ENCODE results near the gene GRM4. TPM values are rescaled to one million over a fixed set of nuclear protein-coding genes. Genes with fewer than 3 reads are reported as not detected.
A peak's percentile ranks its signal among the peaks of the same experiment; 100 is the strongest.

Gene GRM4
- total RNA-seq, 5 donors from 2014 or later (not counting 1 experiment from before 2014, with no cell fraction given) = 0.10 to 0.38 (median 0.21) TPM; not detected in 1

- Mint-ChIP-seq H3K27me3 (peaks cover 22 to 45% of the 10 kb centered on the region in 2 donors), H3K36me3 (no peaks in the 10 kb centered on the region), H3K4me3 (no peak overlapping the region), H3K4me1 (no peaks in the 10 kb centered on the region), H3K27ac (peak overlapping the region in 1 of 2 donors; percentile 23), H3K9me3 (no peaks in the 10 kb centered on the region)
- ChIA-PET CTCF (no interaction called here), POLR2A (no interaction called here)
- Histone ChIP-seq H3K27ac (ENCODE audit: low read length) (no peak overlapping the region), H3K9me3 (no peaks in the 10 kb centered on the region), H3K36me3 (ENCODE audit: control insufficient read depth in 2 of 2, extremely low read depth in 1 of 2, insufficient read depth in 1 of 2, low read length in 1 of 2) (no peaks in the 10 kb centered on the region), H3K27me3 (replicated peaks in 1 of 2; ENCODE audit: control insufficient read depth in 2 of 2, extremely low read depth in 1 of 2, insufficient read depth in 2 of 2, low read length in 1 of 2) (peaks cover 2 to 72% of the 10 kb centered on the region in 2 experiments), H3K4me1 (ENCODE audit: control insufficient read depth in 1 of 2, extremely low read depth in 1 of 2, insufficient read depth in 2 of 2, low read length in 2 of 2) (no peaks in the 10 kb centered on the region), H3K4me3 (ENCODE audit: control insufficient read depth in 1 of 2, extremely low read depth in 1 of 2, low read length in 1 of 2) (no peak overlapping the region)
- no peak for ATAC-seq (replicated peaks in 1 of 4)
- no peak for DNase-seq
- WGBS (ENCODE audit: insufficient coverage) = 83% methylated on average over 5 of the region's 10 CpGs
Measured at GRCh38 chr6:34095741-34096140, 50.1 kb downstream of the GRM4 start.

GRCh38 chr6:34095136-34095505 lies 50.8 kb downstream of the GRM4 start:
- H3K4me1 Mint-ChIP-seq = no peaks in the 10 kb centered on the region
- Histone ChIP-seq H3K9me3 (no peaks in the 10 kb centered on the region), H3K4me3 (ENCODE audit: control insufficient read depth in 1 of 2, extremely low read depth in 1 of 2, low read length in 1 of 2) (no peak overlapping the region), H3K36me3 (ENCODE audit: control insufficient read depth in 2 of 2, extremely low read depth in 1 of 2, insufficient read depth in 1 of 2, low read length in 1 of 2) (no peaks in the 10 kb centered on the region), H3K27ac (ENCODE audit: low read length) (no peak overlapping the region), H3K4me1 (ENCODE audit: control insufficient read depth in 1 of 2, extremely low read depth in 1 of 2, insufficient read depth in 2 of 2, low read length in 2 of 2) (no peaks in the 10 kb centered on the region), H3K27me3 (replicated peaks in 1 of 2; ENCODE audit: control insufficient read depth in 2 of 2, extremely low read depth in 1 of 2, insufficient read depth in 2 of 2, low read length in 1 of 2) (peaks cover 2 to 67% of the 10 kb centered on the region in 2 experiments)
- H3K4me3 Mint-ChIP-seq = no peak overlapping the region
- H3K27ac Mint-ChIP-seq = no peak overlapping the region
- H3K9me3 Mint-ChIP-seq = no peaks in the 10 kb centered on the region
- peaks cover 19 to 42% of the 10 kb centered on the region in 2 donors for H3K27me3 Mint-ChIP-seq
- no peaks in the 10 kb centered on the region for H3K36me3 Mint-ChIP-seq
- ChIA-PET CTCF (no interaction called here), POLR2A (no interaction called here)
- DNase-seq = no peak
- no peak for ATAC-seq (replicated peaks in 1 of 4)
- 75% methylated on average over 7 of the region's 7 CpGs for WGBS (ENCODE audit: insufficient coverage)

GRCh38 chr6:34094474-34095135 lies 51.3 kb downstream of the GRM4 start:
- Histone ChIP-seq H3K27ac (ENCODE audit: low read length) (no peak overlapping the region), H3K4me1 (ENCODE audit: control insufficient read depth in 1 of 2, extremely low read depth in 1 of 2, insufficient read depth in 2 of 2, low read length in 2 of 2) (no peaks in the 10 kb centered on the region), H3K36me3 (ENCODE audit: control insufficient read depth in 2 of 2, extremely low read depth in 1 of 2, insufficient read depth in 1 of 2, low read length in 1 of 2) (no peaks in the 10 kb centered on the region), H3K27me3 (replicated peaks in 1 of 2; ENCODE audit: control insufficient read depth in 2 of 2, extremely low read depth in 1 of 2, insufficient read depth in 2 of 2, low read length in 1 of 2) (peaks cover 2 to 63% of the 10 kb centered on the region in 2 experiments), H3K9me3 (no peaks in the 10 kb centered on the region), H3K4me3 (ENCODE audit: control insufficient read depth in 1 of 2, extremely low read depth in 1 of 2, low read length in 1 of 2) (no peak overlapping the region)
- peaks cover 19 to 41% of the 10 kb centered on the region in 2 donors for H3K27me3 Mint-ChIP-seq
- POLR2A ChIA-PET = no interaction called here
- no peak overlapping the region for H3K4me3 Mint-ChIP-seq
- no peaks in the 10 kb centered on the region for H3K9me3 Mint-ChIP-seq
- DNase-seq (no peak), ATAC-seq (replicated peaks in 1 of 4) (no peak)
- 70% methylated on average over 3 of the region's 12 CpGs for WGBS (ENCODE audit: insufficient coverage)
- no peaks in the 10 kb centered on the region for H3K4me1 Mint-ChIP-seq
- no peaks in the 10 kb centered on the region for H3K36me3 Mint-ChIP-seq
- CTCF ChIA-PET = interaction anchor here in 1 of 2 donors (0.6 kb wide), 1 partner anchor 47 kb away, joined by 4 read pairs; no protein-coding TSS in a partner anchor
- no peak overlapping the region for H3K27ac Mint-ChIP-seq

- POLR2A ChIA-PET = no interaction called here
- no peak overlapping the region for H3K4me3 ChIP-seq (ENCODE audit: control insufficient read depth in 1 of 2, extremely low read depth in 1 of 2, low read length in 1 of 2)
- DNase-seq (no peak), ATAC-seq (replicated peaks in 1 of 4) (no peak)
- no peaks in the 10 kb centered on the region for H3K4me1 Mint-ChIP-seq
- H3K36me3 ChIP-seq (ENCODE audit: control insufficient read depth in 2 of 2, extremely low read depth in 1 of 2, insufficient read depth in 1 of 2, low read length in 1 of 2) = no peaks in the 10 kb centered on the region
- no peak overlapping the region for H3K27ac Mint-ChIP-seq
- H3K27ac ChIP-seq (ENCODE audit: low read length) = no peak overlapping the region
- peaks cover 2 to 58% of the 10 kb centered on the region in 2 experiments for H3K27me3 ChIP-seq (replicated peaks in 1 of 2; ENCODE audit: control insufficient read depth in 2 of 2, extremely low read depth in 1 of 2, insufficient read depth in 2 of 2, low read length in 1 of 2)
- CTCF ChIA-PET = interaction anchor here in 1 of 2 donors (0.6 kb wide), 1 partner anchor 46 kb away, joined by 4 read pairs; no protein-coding TSS in a partner anchor
- no peaks in the 10 kb centered on the region for H3K36me3 Mint-ChIP-seq
- 46% methylated on average over 2 of the region's 4 CpGs for WGBS (ENCODE audit: insufficient coverage)
- peaks cover 19 to 41% of the 10 kb centered on the region in 2 donors for H3K27me3 Mint-ChIP-seq
- no peak overlapping the region for H3K4me3 Mint-ChIP-seq
- H3K9me3 Mint-ChIP-seq = no peaks in the 10 kb centered on the region
- H3K9me3 ChIP-seq = no peaks in the 10 kb centered on the region
- no peaks in the 10 kb centered on the region for H3K4me1 ChIP-seq (ENCODE audit: control insufficient read depth in 1 of 2, extremely low read depth in 1 of 2, insufficient read depth in 2 of 2, low read length in 2 of 2)
Measured at GRCh38 chr6:34093854-34094430, 51.9 kb downstream of the GRM4 start.

GRCh38 chr6:34093206-34093605 lies 52.7 kb downstream of the GRM4 start:
- no peak overlapping the region for H3K27ac ChIP-seq (ENCODE audit: low read length)
- H3K4me3 ChIP-seq (ENCODE audit: control insufficient read depth in 1 of 2, extremely low read depth in 1 of 2, low read length in 1 of 2) = no peak overlapping the region
- H3K9me3 Mint-ChIP-seq = no peaks in the 10 kb centered on the region
- ChIA-PET POLR2A (no interaction called here), CTCF (no interaction called here)
- H3K9me3 ChIP-seq = no peaks in the 10 kb centered on the region
- no peak for ATAC-seq (replicated peaks in 1 of 4)
- no peaks in the 10 kb centered on the region for H3K4me1 Mint-ChIP-seq
- H3K27ac Mint-ChIP-seq = no peak overlapping the region
- H3K4me1 ChIP-seq (ENCODE audit: control insufficient read depth in 1 of 2, extremely low read depth in 1 of 2, insufficient read depth in 2 of 2, low read length in 2 of 2) = no peaks in the 10 kb centered on the region
- no peaks in the 10 kb centered on the region for H3K36me3 ChIP-seq (ENCODE audit: control insufficient read depth in 2 of 2, extremely low read depth in 1 of 2, insufficient read depth in 1 of 2, low read length in 1 of 2)
- no peak for DNase-seq
- H3K27me3 ChIP-seq (replicated peaks in 1 of 2; ENCODE audit: control insufficient read depth in 2 of 2, extremely low read depth in 1 of 2, insufficient read depth in 2 of 2, low read length in 1 of 2) = peaks cover 2 to 54% of the 10 kb centered on the region in 2 experiments
- 85% methylated on average over 6 of the region's 6 CpGs for WGBS (ENCODE audit: insufficient coverage)
- peaks cover 19 to 41% of the 10 kb centered on the region in 2 donors for H3K27me3 Mint-ChIP-seq
- H3K36me3 Mint-ChIP-seq = no peaks in the 10 kb centered on the region
- no peak overlapping the region for H3K4me3 Mint-ChIP-seq

GRCh38 chr6:34092631-34093030 lies 53.3 kb downstream of the GRM4 start:
- H3K36me3 ChIP-seq (ENCODE audit: control insufficient read depth in 2 of 2, extremely low read depth in 1 of 2, insufficient read depth in 1 of 2, low read length in 1 of 2) = no peaks in the 10 kb centered on the region

More at GRCh38 chr6:34092631-34093030, 53.3 kb downstream of the GRM4 start:
- peaks cover 2 to 48% of the 10 kb centered on the region in 2 experiments for H3K27me3 ChIP-seq (replicated peaks in 1 of 2; ENCODE audit: control insufficient read depth in 2 of 2, extremely low read depth in 1 of 2, insufficient read depth in 2 of 2, low read length in 1 of 2)
- Mint-ChIP-seq H3K36me3 (no peaks in the 10 kb centered on the region), H3K4me3 (no peak overlapping the region), H3K27ac (no peak overlapping the region), H3K9me3 (no peaks in the 10 kb centered on the region), H3K4me1 (no peaks in the 10 kb centered on the region), H3K27me3 (peaks cover 19 to 40% of the 10 kb centered on the region in 2 donors)
- ATAC-seq (replicated peaks in 1 of 4) (no peak), DNase-seq (no peak)
- no peak overlapping the region for H3K4me3 ChIP-seq (ENCODE audit: control insufficient read depth in 1 of 2, extremely low read depth in 1 of 2, low read length in 1 of 2)
- ChIA-PET CTCF (no interaction called here), POLR2A (no interaction called here)
- no peaks in the 10 kb centered on the region for H3K9me3 ChIP-seq
- H3K27ac ChIP-seq (ENCODE audit: low read length) = no peak overlapping the region
- 77% methylated on average over 3 of the region's 10 CpGs for WGBS (ENCODE audit: insufficient coverage)
- H3K4me1 ChIP-seq (ENCODE audit: control insufficient read depth in 1 of 2, extremely low read depth in 1 of 2, insufficient read depth in 2 of 2, low read length in 2 of 2) = no peaks in the 10 kb centered on the region

Measured in T-cell (primary cell).